Smooth muscle cell (in vitro differentiated cells): Measurements from ENCODE around the gene TRPM6. TPM values are rescaled to one million over a fixed set of nuclear protein-coding genes. Genes with fewer than 3 reads are reported as not detected.

Experiments
- DNase-seq: peaks from one replicate; lab custom pipeline; 2025; ENCODE audit not compliant: unreplicated experiment; lab: John Stamatoyannopoulos, UW
- H2AFZ ChIP-seq: fragments of 200-600 bp; sonication (generic); 2 replicates; pipeline ENCODE4 v1.6.0; 2016; ENCODE audit warnings: antibody characterized with exemption, low read depth, mild to moderate bottlenecking
- H3F3A ChIP-seq: fragments of 200-600 bp; sonication (generic); 2 replicates; pipeline ENCODE4 v1.6.0; 2017; ENCODE audit warnings: antibody characterized with exemption, low read depth
- H3K27ac ChIP-seq: fragments of 200-600 bp; sonication (generic); 2 replicates; pipeline ENCODE4 v1.5.1; 2016; ENCODE audit warnings: low read depth, mild to moderate bottlenecking
- H3K27me3 ChIP-seq: fragments of 200-600 bp; sonication (generic); 2 replicates; pipeline ENCODE4 v1.6.1; 2016; ENCODE audit warnings: low read depth, mild to moderate bottlenecking
- H3K36me3 ChIP-seq: fragments of 200-600 bp; sonication (generic); 2 replicates; pipeline ENCODE4 v1.5.1; 2016; ENCODE audit warnings: low read depth
- H3K4me1 ChIP-seq: fragments of 200-600 bp; sonication (generic); 2 replicates; pipeline ENCODE4 v1.5.1; 2016; ENCODE audit warnings: low read depth
- H3K4me2 ChIP-seq: fragments of 200-600 bp; sonication (generic); 2 replicates; pipeline ENCODE4 v1.6.0; 2016; ENCODE audit warnings: mild to moderate bottlenecking
- H3K4me3 ChIP-seq: fragments of 200-600 bp; sonication (generic); 2 replicates; pipeline ENCODE4 v1.5.1; 2016; ENCODE audit warnings: mild to moderate bottlenecking
- H3K79me2 ChIP-seq: fragments of 200-600 bp; sonication (generic); 2 replicates; pipeline ENCODE4 v1.6.0; 2016; ENCODE audit warnings: low read depth, mild to moderate bottlenecking
- H3K9ac ChIP-seq: fragments of 200-600 bp; sonication (generic); 2 replicates; pipeline ENCODE4 v1.6.0; 2016; ENCODE audit warnings: low read depth
- H3K9me3 ChIP-seq: fragments of 200-600 bp; sonication (generic); replicated peaks from 2 replicates; pipeline ENCODE4 v1.5.1; 2016; ENCODE audit warnings: low read depth
- H4K20me1 ChIP-seq: fragments of 200-600 bp; sonication (generic); 2 replicates; pipeline ENCODE4 v1.6.0; 2016; ENCODE audit warnings: low read depth
- CTCF ChIP-seq: fragments of 200-600 bp; sonication (generic); IDR thresholded peaks from 2 replicates; pipeline ENCODE4 v1.5.1; 2017; ENCODE audit warnings: borderline replicate concordance, mild to moderate bottlenecking, antibody characterized with exemption; ENCODE audit not compliant: insufficient read depth, poor library complexity, severe bottlenecking
- WGBS: methylation state at CpG from one replicate; pipeline ENCODE4 v1.1.7; 2016; ENCODE audit warnings: low lambda C conversion rate; 5-methylcytosine and 5-hydroxymethylcytosine counted together
- polyA plus RNA-seq: library from polyadenylated mRNA; unstranded; fragments of >200 nt; fragmentation: Nextera tagmentation; extraction: Ambion mirVana; gene quantifications from 2 replicates; pipeline ENCODE4 v1.2.1, GENCODE V29; 2016
- total RNA-seq: library from RNA; depleted of rRNA; stranded (reverse); fragments of >200 nt; gene quantifications from 2 replicates; pipeline ENCODE4 v1.2.3, GENCODE V29; 2014

TRPM6 gene
- total and polyA plus RNA-seq, 2 experiments from 2014 or later: 0.04 TPM; not detected in 1

- Histone ChIP-seq H3K9me3 (no peaks in the 10 kb centered on the region), H3K9ac (no peak overlapping the region), H3K4me3 (no peak overlapping the region), H3K79me2 (no peaks in the 10 kb centered on the region), H3K4me1 (no peaks in the 10 kb centered on the region), H2AFZ (no peak overlapping the region), H3K27ac (no peak overlapping the region), H3K27me3 (peaks cover 4% of the 10 kb centered on the region), H4K20me1 (no peaks in the 10 kb centered on the region), H3K36me3 (no peaks in the 10 kb centered on the region), H3K4me2 (no peak overlapping the region), H3F3A (no peaks in the 10 kb centered on the region)
- no peak for TF ChIP-seq CTCF
- DNase-seq: no peak
- WGBS: 95% methylated on average over 4 of the region's 4 CpGs
Measured at GRCh38 chr9:74748966-74749365, 138.8 kb downstream of the TRPM6 start.

- Histone ChIP-seq H3K9me3 (no peaks in the 10 kb centered on the region), H3K36me3 (no peaks in the 10 kb centered on the region), H3K4me2 (peak overlapping the region; percentile 33), H4K20me1 (no peaks in the 10 kb centered on the region), H3K27me3 (peaks cover 10% of the 10 kb centered on the region), H3K9ac (no peak overlapping the region), H3F3A (no peaks in the 10 kb centered on the region), H3K27ac (no peak overlapping the region), H2AFZ (no peak overlapping the region), H3K4me3 (no peak overlapping the region), H3K79me2 (no peaks in the 10 kb centered on the region), H3K4me1 (peaks cover 4% of the 10 kb centered on the region)
- no peak for DNase-seq
- 19% methylated on average over 8 of the region's 8 CpGs for WGBS
- TF ChIP-seq CTCF: peak; percentile 74
Measured at GRCh38 chr9:74742792-74743730, 144.7 kb downstream of the TRPM6 start.

- peaks cover 10% of the 10 kb centered on the region for H3K27me3 ChIP-seq
- H3K4me1 ChIP-seq: peaks cover 4% of the 10 kb centered on the region
- H4K20me1 ChIP-seq: no peaks in the 10 kb centered on the region
- no peaks in the 10 kb centered on the region for H3F3A ChIP-seq
- H3K27ac ChIP-seq: no peak overlapping the region
- 100% methylated on average over 1 of the region's 1 CpG for whole genome bisulfite sequencing
- DNase-seq: no peak
- H3K4me3 ChIP-seq: no peak overlapping the region
- no peak overlapping the region for H3K9ac ChIP-seq
- H3K4me2 ChIP-seq: peak overlapping the region; percentile 33
- H3K79me2 ChIP-seq: no peaks in the 10 kb centered on the region
- no peaks in the 10 kb centered on the region for H3K36me3 ChIP-seq
- H3K9me3 ChIP-seq: no peaks in the 10 kb centered on the region
- H2AFZ ChIP-seq: no peak overlapping the region
- no peak for TF ChIP-seq CTCF
Measured at GRCh38 chr9:74742191-74742790, 145.4 kb downstream of the TRPM6 start.
